Inflammatory macrophage treated with lipopolysaccharide for 4 hours (primary cell): ENCODE measurements around the gene ZDHHC5.
A peak's percentile ranks its signal among the peaks of the same experiment; 100 is the strongest.

ENCODE experiments used
- DNase-seq: peaks from one replicate; pipeline ENCODE4 v3.0.0-alpha.2; 2020

The ZDHHC5 gene

GRCh38 chr11:57667736-57668433, at the start of gene ZDHHC5:
Gene ZDHHC5 (plus strand): TSS chr11:57668114. CDS start chr11:57673091, 4,977 bp downstream.
- DNase-seq: peak; percentile 99

GRCh38 chr11:57618438-57618837, 49.5 kb upstream of the ZDHHC5 start:
- DNase-seq: no peak

GRCh38 chr11:57619331-57619730, 48.6 kb upstream of the ZDHHC5 start:
- DNase-seq: no peak

- no peak for DNase-seq
Measured at GRCh38 chr11:57620467-57620866, 47.4 kb upstream of the ZDHHC5 start.

GRCh38 chr11:57622263-57622662, 45.7 kb upstream of the ZDHHC5 start:
- no peak for DNase-seq

- no peak for DNase-seq
Measured at GRCh38 chr11:57624864-57625263, 43.0 kb upstream of the ZDHHC5 start.

- no peak for DNase-seq
Measured at GRCh38 chr11:57626895-57627294, 41.0 kb upstream of the ZDHHC5 start.

- peak; percentile 52 for DNase-seq
Measured at GRCh38 chr11:57630171-57630570, 37.7 kb upstream of the ZDHHC5 start.

- DNase-seq: no peak
Measured at GRCh38 chr11:57632116-57632515, 35.8 kb upstream of the ZDHHC5 start.

- no peak for DNase-seq
Measured at GRCh38 chr11:57633394-57634070, 34.4 kb upstream of the ZDHHC5 start.

GRCh38 chr11:57634311-57634710, 33.6 kb upstream of the ZDHHC5 start:
- no peak for DNase-seq

GRCh38 chr11:57635246-57635645, 32.7 kb upstream of the ZDHHC5 start:
- DNase-seq: no peak

GRCh38 chr11:57637626-57638004, 30.3 kb upstream of the ZDHHC5 start:
- no peak for DNase-seq

- peak; percentile 27 for DNase-seq
Measured at GRCh38 chr11:57638005-57638781, 29.7 kb upstream of the ZDHHC5 start.

- DNase-seq: no peak
Measured at GRCh38 chr11:57638811-57639320, 29.0 kb upstream of the ZDHHC5 start.

GRCh38 chr11:57639321-57640067, 28.4 kb upstream of the ZDHHC5 start:
- no peak for DNase-seq

GRCh38 chr11:57640068-57640800, 27.7 kb upstream of the ZDHHC5 start:
- DNase-seq: no peak

- peak; percentile 72 for DNase-seq
Measured at GRCh38 chr11:57641011-57641807, 26.7 kb upstream of the ZDHHC5 start.

- DNase-seq: no peak
Measured at GRCh38 chr11:57643802-57644201, 24.1 kb upstream of the ZDHHC5 start.

GRCh38 chr11:57644748-57645688, 22.9 kb upstream of the ZDHHC5 start:
- DNase-seq: peak; percentile 74
